GM12891 (cell line): ENCODE results near the gene PXDC1.

Experiments used
- DNase-seq: peaks from one replicate; pipeline ENCODE4 v3.0.0; 2011; ENCODE audit warnings: low spot score; ENCODE audit not compliant: insufficient read length
- FAIRE-seq: peaks from 2 replicates; lab custom pipeline; 2011; peaks lifted over from hg19 to GRCh38; lab: Jason Lieb, UNC
- PAX5 ChIP-seq: IDR thresholded peaks from 2 replicates; pipeline ENCODE4 v1.6.1; 2011; ENCODE audit warnings: low read length, moderate library complexity, mild to moderate bottlenecking; ENCODE audit not compliant: insufficient read depth, severe bottlenecking
- POLR2A ChIP-seq: IDR thresholded peaks from 2 replicates; pipeline ENCODE4 v1.6.1; 2011; ENCODE audit warnings: low read depth, low read length, control low read depth
- POLR2AphosphoS5 ChIP-seq: IDR thresholded peaks from 2 replicates; pipeline ENCODE4 v1.6.1; 2011; ENCODE audit warnings: low read depth, low read length, control low read depth
- POU2F2 ChIP-seq: IDR thresholded peaks from 2 replicates; pipeline ENCODE4 v1.6.1; 2011; ENCODE audit warnings: low read depth, mild to moderate bottlenecking, control low read depth, low read length, moderate library complexity
- SPI1 ChIP-seq: IDR thresholded peaks from 2 replicates; pipeline ENCODE4 v1.6.1; 2011; ENCODE audit warnings: low read depth, low read length, control low read depth
- TAF1 ChIP-seq: IDR thresholded peaks from 2 replicates; pipeline ENCODE4 v1.6.1; 2011; ENCODE audit warnings: low read depth, low read length, control low read depth

Gene PXDC1

DNA sequence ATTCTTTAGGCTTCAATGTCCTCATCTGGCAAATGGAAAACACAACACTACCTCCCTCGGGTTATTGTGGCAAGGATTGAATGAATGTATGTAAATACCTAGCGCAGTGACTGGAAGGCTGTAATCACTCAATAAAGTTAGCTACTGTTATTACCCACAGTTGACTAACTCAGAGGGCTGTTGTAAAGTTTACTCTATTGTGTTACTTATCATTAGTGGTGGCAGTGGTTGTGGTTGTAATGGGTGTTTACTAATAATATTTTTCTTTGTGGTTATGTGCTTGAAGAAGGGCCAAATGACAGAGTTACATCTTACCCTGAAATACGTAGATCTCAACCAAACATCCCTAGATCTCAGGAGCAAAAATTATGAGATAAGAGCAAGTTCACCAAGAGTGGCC lies 42.0 kb upstream of the PXDC1 start:
- FAIRE-seq (no peak), DNase-seq (no peak)
- TF ChIP-seq POLR2AphosphoS5 (no peak), PAX5 (no peak), POU2F2 (no peak), TAF1 (no peak), POLR2A (no peak), SPI1 (no peak)

DNA sequence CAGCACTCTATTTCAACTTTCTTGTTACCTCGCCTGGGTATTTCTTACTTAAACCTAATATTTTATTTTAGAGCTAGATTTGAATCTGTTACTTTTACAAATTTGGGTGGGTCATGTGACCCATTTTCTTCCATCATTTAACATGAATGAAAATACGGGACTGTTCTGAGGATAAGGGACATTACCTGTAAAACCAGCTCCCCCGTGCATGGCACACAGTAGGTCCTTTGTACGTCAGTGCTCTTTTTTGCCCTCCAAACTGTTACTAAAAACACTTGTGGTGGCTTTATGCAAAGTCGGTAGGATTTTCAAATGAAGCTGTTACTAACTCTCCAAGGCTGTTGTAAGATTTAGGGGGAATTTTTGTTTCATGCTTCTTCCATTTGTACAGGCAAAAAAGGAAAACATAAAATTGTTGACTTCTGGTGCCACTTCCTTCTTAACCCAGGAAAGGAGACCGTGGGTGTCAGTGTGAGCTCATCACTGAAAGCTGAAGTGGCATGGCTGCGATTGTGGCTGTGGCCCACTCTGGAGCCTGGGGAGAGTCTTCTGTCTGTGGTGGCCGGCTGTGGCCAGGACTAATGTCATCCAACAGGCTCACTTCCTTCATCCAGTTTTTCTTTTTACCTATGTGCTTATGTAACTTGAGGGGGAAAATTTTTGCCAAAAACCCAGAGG lies 40.2 kb upstream of the PXDC1 start:
- peak; percentile 21; the same call in 1 of the 2 replicates for TF ChIP-seq SPI1
- TF ChIP-seq TAF1: no peak
- DNase-seq (no peak), FAIRE-seq (no peak)

DNA sequence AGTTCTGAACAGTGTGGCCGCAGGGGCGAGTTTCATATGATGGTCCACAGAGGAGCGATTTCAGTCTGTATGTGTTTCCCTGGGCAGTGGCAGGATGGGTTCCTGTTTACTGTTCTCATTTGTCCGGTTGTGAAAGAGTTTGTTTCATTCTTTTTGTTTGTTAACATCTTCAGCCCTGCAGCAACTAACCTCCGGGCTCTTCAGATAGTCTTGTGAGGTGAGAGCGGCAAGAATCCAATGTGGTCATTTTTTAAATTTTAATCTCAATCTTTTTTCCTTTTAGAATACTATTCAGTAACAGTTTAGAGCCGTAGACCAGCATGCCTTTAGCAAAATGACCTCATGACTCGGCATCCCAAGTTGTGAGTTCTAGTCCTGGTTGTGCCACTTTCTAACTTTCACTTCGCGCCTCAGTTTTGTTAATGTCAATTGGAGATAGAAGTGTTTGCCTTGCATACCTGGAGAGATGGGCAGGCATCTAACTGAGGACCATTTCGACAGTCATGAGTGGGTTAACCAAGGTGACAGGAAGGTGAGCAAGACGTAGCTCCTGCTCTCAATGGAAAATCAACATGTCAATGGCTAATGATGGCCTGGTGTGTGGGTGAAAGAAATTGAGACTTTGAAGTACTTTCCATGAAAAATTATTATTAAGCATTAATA lies 38.5 kb upstream of the PXDC1 start:
- DNase-seq (no peak), FAIRE-seq (no peak)
- TF ChIP-seq PAX5 (no peak), TAF1 (no peak), POLR2AphosphoS5 (no peak), POU2F2 (no peak), POLR2A (no peak), SPI1 (no peak)

GRCh38 chr6:3789018-3789895 lies 37.7 kb upstream of the PXDC1 start:
- DNase-seq (no peak), FAIRE-seq (no peak)
- no peak for TF ChIP-seq POU2F2
- TF ChIP-seq SPI1: no peak
- no peak for TF ChIP-seq TAF1

- DNase-seq (no peak), FAIRE-seq (no peak)
These were observed 37.0 kb upstream of the PXDC1 start for GRCh38 chr6:3788408-3789017.

DNA sequence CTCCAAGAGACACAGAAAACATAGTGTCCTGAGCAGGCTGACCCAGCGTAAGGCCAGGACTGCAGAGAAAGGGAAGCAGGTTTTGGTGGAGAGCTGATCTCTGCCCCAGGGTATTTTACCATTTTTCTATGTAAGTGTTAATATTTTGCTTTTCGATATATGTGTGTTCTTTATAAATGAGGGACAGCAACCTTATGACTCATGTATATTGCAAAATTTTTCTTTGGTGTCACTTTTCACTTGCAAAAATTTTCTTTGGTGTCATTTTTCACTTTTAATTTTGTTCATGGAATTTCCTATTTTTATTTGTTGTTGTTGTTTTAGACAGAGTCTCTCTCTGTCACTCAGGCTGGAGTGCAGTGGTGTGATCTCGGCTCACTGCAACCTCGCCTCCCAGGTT lies 34.6 kb upstream of the PXDC1 start:
- FAIRE-seq (no peak), DNase-seq (no peak)
- no peak for TF ChIP-seq SPI1
- no peak for TF ChIP-seq POU2F2
- no peak for TF ChIP-seq TAF1
- TF ChIP-seq PAX5: no peak
- TF ChIP-seq POLR2A: no peak
- TF ChIP-seq POLR2AphosphoS5: no peak

More at GRCh38 chr6:3788408-3789017, 37.0 kb upstream of the PXDC1 start:
- TF ChIP-seq POLR2AphosphoS5 (no peak), PAX5 (no peak), SPI1 (no peak), POLR2A (no peak), TAF1 (no peak), POU2F2 (no peak)

DNA sequence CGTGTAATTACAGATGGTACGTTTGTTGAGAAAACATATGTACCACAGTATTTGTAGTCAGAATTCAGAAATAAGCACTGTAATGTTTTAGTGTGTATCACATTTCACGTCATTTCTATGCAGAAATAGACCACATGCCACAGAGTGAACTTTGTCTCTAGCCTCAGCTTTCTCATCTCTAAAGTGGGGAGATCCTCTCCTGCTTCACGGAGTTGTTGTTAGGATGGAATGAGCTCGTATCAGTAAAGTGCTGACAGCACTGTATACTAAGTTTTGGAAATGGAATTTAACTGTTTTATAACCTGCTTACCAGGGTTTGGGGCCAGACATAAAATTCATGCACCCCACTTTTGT lies 34.2 kb upstream of the PXDC1 start:
- DNase-seq: no peak
- FAIRE-seq: no peak
- no peak for TF ChIP-seq POU2F2
- TF ChIP-seq POLR2AphosphoS5: no peak
- TF ChIP-seq SPI1: no peak
- no peak for TF ChIP-seq PAX5
- no peak for TF ChIP-seq POLR2A
- TF ChIP-seq TAF1: no peak

GRCh38 chr6:3784885-3785744 lies 33.6 kb upstream of the PXDC1 start:
- DNase-seq (no peak), FAIRE-seq (no peak)
- no peak for TF ChIP-seq SPI1
- no peak for TF ChIP-seq TAF1
- no peak for TF ChIP-seq POLR2AphosphoS5
- no peak for TF ChIP-seq PAX5
- no peak for TF ChIP-seq POU2F2
- TF ChIP-seq POLR2A: no peak

DNA sequence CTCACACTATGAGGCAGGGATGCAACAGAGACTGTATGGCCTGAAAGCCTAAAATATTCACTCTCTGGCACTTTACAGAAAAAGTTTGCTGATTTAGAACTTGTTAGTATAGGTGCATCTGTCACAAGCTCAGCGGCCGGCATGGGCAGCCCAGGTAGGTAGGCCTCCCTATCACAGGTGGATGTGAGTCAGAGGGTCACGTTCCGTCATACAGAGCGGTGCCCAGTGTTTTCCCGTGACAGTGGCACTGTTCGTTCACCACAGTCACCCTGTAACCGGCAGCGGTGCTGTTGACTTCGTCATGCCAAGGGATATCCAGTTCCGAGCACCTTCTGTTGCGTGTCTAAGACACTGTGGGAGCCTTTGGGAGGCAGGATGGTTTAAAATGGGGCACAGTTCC lies 32.9 kb upstream of the PXDC1 start:
- FAIRE-seq: no peak
- DNase-seq: no peak
- TF ChIP-seq SPI1 (no peak), PAX5 (no peak), TAF1 (no peak), POU2F2 (no peak), POLR2A (no peak), POLR2AphosphoS5 (no peak)
